SK-N-SH (cell line): ENCODE measurements around the gene CSNK2B. TPM values are rescaled to one million over a fixed set of nuclear protein-coding genes. Genes with fewer than 3 reads are reported as not detected.

Source experiments
- CTCF ChIA-PET: fragments of 300-600, 350-600 bp; formaldehyde crosslinking; extraction: SDS; loops from one replicate; lab custom pipeline; 2021; lab: Yijun Ruan, JAX
- POLR2A ChIA-PET: fragments of 350-600 bp; sonication (Branson Sonifier 250); formaldehyde crosslinking; extraction: SDS; loops from one replicate; lab custom pipeline; 2020; ENCODE audit warnings: antibody characterized with exemption, inconsistent platforms; lab: Yijun Ruan, JAX
- DNase-seq: peaks from one replicate; pipeline ENCODE4 v3.0.0; 2012
- H2AFZ ChIP-seq: fragments of 200-600 bp; sonication (generic); 2 replicates; pipeline ENCODE4 v1.8.1; 2016; ENCODE audit warnings: antibody characterized with exemption, mild to moderate bottlenecking, low read depth
- H3F3A ChIP-seq: fragments of 200-600 bp; sonication (generic); replicated peaks from 2 replicates; pipeline ENCODE3; 2016; ENCODE audit warnings: antibody characterized with exemption, mild to moderate bottlenecking; ENCODE audit not compliant: insufficient read depth
- H3K27ac ChIP-seq, 2 experiments: fragments of 200-500 bp in 1 of 2; fragments of 200-600 bp in 1 of 2; sonication (Bioruptor generic) in 1 of 2; sonication (generic), shearing (Covaris generic) in 1 of 2; 2 replicates each; pipeline versions ENCODE4 v1.5.1 to v1.6.1; 2014 to 2016; ENCODE audit warnings: low read depth in 2 of 2, inconsistent platforms in 1 of 2, low read length in 1 of 2, mild to moderate bottlenecking in 1 of 2, mixed read lengths in 1 of 2
- H3K27me3 ChIP-seq: fragments of 200-600 bp; sonication (generic), shearing (Covaris generic); 2 replicates; pipeline ENCODE4 v1.6.1; 2016; ENCODE audit warnings: mixed run types; ENCODE audit not compliant: insufficient read depth
- H3K36me3 ChIP-seq, 2 experiments: fragments of 200-500 bp in 1 of 2; fragments of 200-600 bp in 1 of 2; sonication (Bioruptor generic) in 1 of 2; sonication (generic) in 1 of 2; replicated peaks in 1 of 2; 2 replicates each; pipeline versions ENCODE3 to v1.5.1; 2014 to 2016; ENCODE audit warnings: low read length in 1 of 2, mild to moderate bottlenecking in 1 of 2; ENCODE audit not compliant: insufficient read depth in 2 of 2, control insufficient read depth in 1 of 2
- H3K4me1 ChIP-seq, 2 experiments: fragments of 200-500 bp in 1 of 2; fragments of 200-600 bp in 1 of 2; sonication (Bioruptor generic) in 1 of 2; sonication (generic), shearing (Covaris generic) in 1 of 2; 2 replicates each; pipeline versions ENCODE4 v1.5.1 to v1.6.1; 2014 to 2016; ENCODE audit warnings: low read depth in 1 of 2, low read length in 1 of 2, mixed run types in 1 of 2; ENCODE audit not compliant: insufficient read depth in 2 of 2, control insufficient read depth in 1 of 2
- H3K4me2 ChIP-seq: fragments of 200-600 bp; sonication (generic), shearing (Covaris generic); 2 replicates; pipeline ENCODE4 v1.6.1; 2017; ENCODE audit warnings: mixed run types
- H3K4me3 ChIP-seq, 2 experiments: fragments of 200-500 bp in 1 of 2; fragments of 200-600 bp in 1 of 2; sonication (Bioruptor generic) in 1 of 2; sonication (generic), shearing (Covaris generic) in 1 of 2; 2 replicates each; pipeline versions ENCODE4 v1.5.1 to v1.8.1; 2014 to 2016; ENCODE audit warnings: low read depth in 2 of 2, inconsistent platforms in 1 of 2, low read length in 1 of 2, mild to moderate bottlenecking in 1 of 2, mixed read lengths in 1 of 2, moderate library complexity in 1 of 2
- H3K79me2 ChIP-seq: fragments of 200-600 bp; sonication (generic); 2 replicates; pipeline ENCODE4 v1.8.1; 2017; ENCODE audit warnings: mild to moderate bottlenecking; ENCODE audit not compliant: insufficient read depth
- H3K9ac ChIP-seq: fragments of 200-600 bp; sonication (generic); 2 replicates; pipeline ENCODE4 v1.6.1; 2017; ENCODE audit warnings: mixed run types
- H3K9me2 ChIP-seq: fragments of 200-600 bp; sonication (generic); 2 replicates; pipeline ENCODE4 v1.6.1; 2017; ENCODE audit warnings: mixed run types
- H3K9me3 ChIP-seq: fragments of 200-600 bp; sonication (generic); 2 replicates; pipeline ENCODE4 v1.6.1; 2017; ENCODE audit warnings: mixed run types, mild to moderate bottlenecking, moderate library complexity
- H4K20me1 ChIP-seq: fragments of 200-600 bp; sonication (generic); 2 replicates; pipeline ENCODE4 v1.6.1; 2017; ENCODE audit warnings: mild to moderate bottlenecking, mixed run types; ENCODE audit not compliant: insufficient read depth
- CHD2 ChIP-seq: fragments of 150-350 bp; IDR thresholded peaks from 2 replicates; pipeline ENCODE4 v1.6.1; 2018; ENCODE audit warnings: low read length; ENCODE audit not compliant: partially characterized antibody
- CTCF ChIP-seq: fragments of 200-600 bp; sonication (generic); IDR thresholded peaks from 2 replicates; pipeline ENCODE4 v1.6.1; 2017; ENCODE audit warnings: antibody characterized with exemption, mild to moderate bottlenecking, moderate library complexity
- ELF1 ChIP-seq: IDR thresholded peaks from 2 replicates; pipeline ENCODE4 v1.4.0; 2012
- EP300 ChIP-seq, 2 experiments: IDR thresholded peaks; 2 replicates each; pipeline versions ENCODE4 v1.4.0 to v1.6.1; 2012; ENCODE audit warnings: borderline replicate concordance in 1 of 2, low read depth in 1 of 2, low read length in 1 of 2
- EZH2phosphoT487 ChIP-seq: fragments of 200-600 bp; sonication (generic); IDR thresholded peaks from 2 replicates; pipeline ENCODE4 v1.6.1; 2017; ENCODE audit warnings: low read depth, mixed run types, mild to moderate bottlenecking, antibody characterized with exemption, moderate library complexity, borderline replicate concordance
- FOSL2 ChIP-seq: IDR thresholded peaks from 2 replicates; pipeline ENCODE4 v1.4.0; 2012; ENCODE audit warnings: low read depth, mild to moderate bottlenecking, moderate library complexity, borderline replicate concordance
- IRF3 ChIP-seq: fragments of 150-350 bp; IDR thresholded peaks from 2 replicates; pipeline ENCODE4 v1.6.1; 2016; ENCODE audit warnings: mild to moderate bottlenecking, low read depth, low read length
- JUND ChIP-seq: IDR thresholded peaks from 2 replicates; pipeline ENCODE4 v1.4.0; 2012
- MXI1 ChIP-seq: IDR thresholded peaks from 2 replicates; pipeline ENCODE4 v1.6.1; 2012; ENCODE audit warnings: mild to moderate bottlenecking, low read depth, low read length, improper control_type of control experiment
- NFIC ChIP-seq: IDR thresholded peaks from 2 replicates; pipeline ENCODE4 v1.4.0; 2012; ENCODE audit warnings: borderline replicate concordance
- RAD21 ChIP-seq: IDR thresholded peaks from 2 replicates; pipeline ENCODE4 v1.6.1; 2012; ENCODE audit warnings: mild to moderate bottlenecking, low read length
- RCOR1 ChIP-seq: fragments of 150-350 bp; IDR thresholded peaks from 2 replicates; pipeline ENCODE4 v1.6.1; 2017; ENCODE audit warnings: antibody characterized with exemption, low read length
- RFX5 ChIP-seq: IDR thresholded peaks from 2 replicates; pipeline ENCODE4 v1.6.1; 2012; ENCODE audit warnings: mild to moderate bottlenecking, improper control_type of control experiment, low read length
- TAF1 ChIP-seq: IDR thresholded peaks from 2 replicates; pipeline ENCODE4 v1.6.1; 2012; ENCODE audit warnings: low read depth, mild to moderate bottlenecking, low read length, moderate library complexity, borderline replicate concordance
- TCF12 ChIP-seq: IDR thresholded peaks from 2 replicates; pipeline ENCODE4 v1.4.0; 2012
- TEAD4 ChIP-seq: IDR thresholded peaks from 2 replicates; pipeline ENCODE4 v1.4.0; 2012; ENCODE audit warnings: mild to moderate bottlenecking, borderline replicate concordance; ENCODE audit not compliant: insufficient read depth
- YY1 ChIP-seq: IDR thresholded peaks from 2 replicates; pipeline ENCODE4 v1.4.0; 2012; ENCODE audit warnings: low read depth, mild to moderate bottlenecking
- ZBTB33 ChIP-seq: IDR thresholded peaks from 2 replicates; pipeline ENCODE4 v1.4.0; 2012; ENCODE audit warnings: low read depth, borderline replicate concordance
- WGBS: methylation state at CpG from one replicate; pipeline ENCODE4 v1.1.6; 2017; ENCODE audit warnings: low lambda C conversion rate; 5-methylcytosine and 5-hydroxymethylcytosine counted together
- polyA plus RNA-seq, 3 experiments: library from polyadenylated mRNA; depleted of rRNA; stranded (reverse); fragments of >200 nt; gene quantifications; 2 replicates each; pipeline ENCODE4 v1.2.3, GENCODE V29; 2012

CSNK2B gene
- polyA plus RNA-seq, 1 of the 3 experiments (the other 2 are of a cell fraction), result 101 TPM

- TF ChIP-seq ZBTB33, result peak; percentile 35; the same call in 1 of the 2 replicates
- peak; percentile 82 for TF ChIP-seq CHD2
- no peak for TF ChIP-seq JUND
- peak; percentile 92 for TF ChIP-seq ELF1
- no peak for TF ChIP-seq RCOR1
- no peak for TF ChIP-seq EZH2phosphoT487
- TF ChIP-seq RFX5, result no peak
- peak in 1 of 2 experiments; percentile 5; a peak in 1 of 4 replicates for TF ChIP-seq EP300 (IDR thresholded peaks at IDR 0.05; ENCODE audit: borderline replicate concordance in 1 of 2, low read depth in 1 of 2, low read length in 1 of 2)
- no peak for TF ChIP-seq RAD21
- TF ChIP-seq TAF1, result peak; percentile 59
- TF ChIP-seq MXI1, result peak; percentile 44; the same call in 1 of the 2 replicates
- TF ChIP-seq NFIC, result no peak
Measured at GRCh38 chr6:31665501-31666336, at the start of gene CSNK2B (continued).

GRCh38 chr6:31617010-31617409 is 48.9 kb upstream of the CSNK2B start:
- Histone ChIP-seq H3K4me1 (peaks cover under 1 to 2% of the 10 kb centered on the region in 2 experiments; a peak in 3 of 4 replicates), H3F3A (peaks cover 16% of the 10 kb centered on the region), H3K9me3 (no peaks in the 10 kb centered on the region), H3K27ac (no peak overlapping the region), H3K27me3 (no peaks in the 10 kb centered on the region), H3K79me2 (peaks cover 14% of the 10 kb centered on the region), H3K9me2 (no peaks in the 10 kb centered on the region), H3K36me3 (peaks cover 0 to 5% of the 10 kb centered on the region in 2 experiments), H4K20me1 (peaks cover 5% of the 10 kb centered on the region; the same call in 1 of the 2 replicates), H3K4me2 (no peak overlapping the region), H2AFZ (no peak overlapping the region), H3K4me3 (no peak overlapping the region), H3K9ac (no peak overlapping the region)
- ChIA-PET CTCF (interaction anchor here (7.0 kb wide), 1 partner anchor 19 kb away, joined by 35 read pairs; no protein-coding TSS in a partner anchor), POLR2A (no interaction called here)
- no peak for TF ChIP-seq IRF3
- TF ChIP-seq FOSL2, result no peak
- no peak for TF ChIP-seq YY1
- no peak for TF ChIP-seq CTCF
- no peak for TF ChIP-seq TEAD4
- TF ChIP-seq TCF12, result no peak
- TF ChIP-seq RCOR1, result no peak
- no peak for TF ChIP-seq RAD21
- WGBS, result 89% methylated on average over 2 of the region's 2 CpGs
- no peak for DNase-seq
